ENCODE measurements around the gene CCSER1. TPM values are rescaled to one million over a fixed set of nuclear protein-coding genes. Genes with fewer than 3 reads are reported as not detected.

CCSER1 gene
- total and polyA plus RNA-seq, 2 of the 8 experiments (the other 6 are each of a cell fraction or from before 2014, with no cell fraction given), result 0.26 to 0.84 TPM

DNA sequence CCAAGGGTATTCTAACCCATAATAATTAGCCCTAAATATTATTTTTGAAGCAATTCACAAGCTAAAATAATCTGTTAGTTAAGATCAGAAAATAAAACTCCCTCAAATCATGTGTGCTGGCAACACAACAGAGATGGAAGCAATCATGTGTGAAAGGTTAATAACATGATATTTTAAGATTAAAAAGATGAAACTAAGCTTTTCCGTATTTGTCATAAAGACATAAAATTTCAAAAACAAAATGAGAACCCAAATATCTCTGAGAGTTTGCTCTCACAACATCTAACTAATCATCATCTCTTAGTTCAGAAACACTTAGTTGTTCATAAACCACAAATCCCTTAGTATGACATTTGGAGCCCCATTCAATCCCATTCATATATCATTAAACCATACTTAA lies 749.1 kb downstream of the CCSER1 start:
- Histone ChIP-seq H3K4ac (replicated peaks; ENCODE audit: insufficient read length, low read depth, low read length) (no peak overlapping the region), H3K4me3 (ENCODE audit: extremely low read depth in 1 of 4, insufficient read depth in 2 of 4, low read depth in 3 of 4, low read length in 4 of 4) (no peak overlapping the region), H2BK20ac (ENCODE audit: low read length) (no peak overlapping the region), H4K5ac (ENCODE audit: insufficient read length, low read depth, low read length) (no peak overlapping the region), H3K27ac (ENCODE audit: low read depth, low read length) (no peak overlapping the region), H3K27me3 (replicated peaks in 1 of 4; ENCODE audit: control insufficient read depth in 3 of 4, extremely low read depth in 1 of 4, insufficient read depth in 3 of 4, low read length in 3 of 4) (no peaks in the 10 kb centered on the region), H3K79me1 (ENCODE audit: low read depth, low read length) (no peaks in the 10 kb centered on the region), H3K4me1 (replicated peaks in 1 of 4; ENCODE audit: control insufficient read depth in 3 of 4, insufficient read depth in 4 of 4, low read length in 3 of 4) (no peaks in the 10 kb centered on the region; a peak in 1 of 7 replicates), H4K91ac (replicated peaks; ENCODE audit: insufficient read length, low read length) (no peak overlapping the region), H2BK12ac (ENCODE audit: low read depth, low read length) (no peak overlapping the region), H3K9me3 (ENCODE audit: insufficient read depth in 2 of 2, low read depth in 1 of 2, low read length in 1 of 2) (no peaks in the 10 kb centered on the region), H2AFZ (ENCODE audit: low read length) (no peak overlapping the region), H3K9ac (replicated peaks in 1 of 4; ENCODE audit: extremely low read depth in 1 of 4, low read depth in 3 of 4, low read length in 3 of 4) (no peak overlapping the region), H2BK15ac (ENCODE audit: low read length) (no peak overlapping the region), H3K79me2 (ENCODE audit: control insufficient read depth in 1 of 2, insufficient read depth in 2 of 2, low read length in 2 of 2) (no peaks in the 10 kb centered on the region), H3K36me3 (ENCODE audit: control insufficient read depth in 2 of 4, insufficient read depth in 4 of 4, low read length in 3 of 4) (no peaks in the 10 kb centered on the region), H3K23me2 (ENCODE audit: low read depth, low read length) (no peaks in the 10 kb centered on the region), H2AK5ac (ENCODE audit: low read depth, low read length) (no peak overlapping the region), H2BK5ac (ENCODE audit: low read depth, low read length) (no peak overlapping the region), H4K8ac (ENCODE audit: extremely low read depth, insufficient read depth, low read length) (no peak overlapping the region), H3K14ac (ENCODE audit: insufficient read length) (no peak overlapping the region), H2BK120ac (replicated peaks; ENCODE audit: low read depth, low read length) (no peak overlapping the region), H3K56ac (replicated peaks; ENCODE audit: insufficient read length, low read depth, low read length) (no peak overlapping the region), H3K18ac (ENCODE audit: extremely low read depth, low read length) (no peak overlapping the region), H3K4me2 (ENCODE audit: insufficient read depth in 1 of 2, low read depth in 2 of 2, low read length in 2 of 2) (no peak overlapping the region), H4K20me1 (replicated peaks in 1 of 2; ENCODE audit: control insufficient read depth in 1 of 2, insufficient read depth in 2 of 2, low read length in 2 of 2) (no peaks in the 10 kb centered on the region), H3K23ac (ENCODE audit: insufficient read length) (no peak overlapping the region)
- DNase-seq (ENCODE audit: low read depth in 1 of 2, low spot score in 2 of 2), result no peak
- CTCF ChIA-PET (ENCODE audit: partially characterized antibody), result no interaction called here
- POLR2A ChIA-PET (ENCODE audit: partially characterized antibody), result no interaction called here
- 90% methylated on average over 1 of the region's 1 CpG; no CpG with 5 or more reads in 1 of the 2 experiments for WGBS, 2 experiments (ENCODE audit: extremely low coverage in 1 of 2, insufficient coverage in 1 of 2, insufficient read length in 1 of 2, insufficient replicate concordance in 2 of 2, low coverage in 1 of 2, low lambda C conversion rate in 2 of 2, missing lambda C conversion rate in 1 of 2)
- FAIRE-seq, result no peak
- TF ChIP-seq TAF1 (IDR thresholded peaks at IDR 0.05; ENCODE audit: low read depth, low read length), result no peak
- no peak for TF ChIP-seq GABPA (IDR thresholded peaks at IDR 0.05; ENCODE audit: borderline replicate concordance, insufficient read depth, low read length)
- no peak for TF ChIP-seq BACH1 (IDR thresholded peaks at IDR 0.05; ENCODE audit: low read length)
- TF ChIP-seq PHF8 (conservative IDR thresholded peaks at IDR 0.05; ENCODE audit: low read depth, low read length), result no peak
- TF ChIP-seq POLR2A (IDR thresholded peaks at IDR 0.05; ENCODE audit: control extremely low read depth in 1 of 2, low read depth in 2 of 2, low read length in 2 of 2), result no peak
- TF ChIP-seq BCL11A (IDR thresholded peaks at IDR 0.05; ENCODE audit: low read depth in 2 of 2, low read length in 2 of 2), result no peak
- no peak for TF ChIP-seq HDAC2 (IDR thresholded peaks at IDR 0.05; ENCODE audit: borderline replicate concordance in 1 of 2, low read depth in 2 of 2, low read length in 2 of 2)
